Measurements from ENCODE around the gene ICAM3. TPM values are rescaled to one million over a fixed set of nuclear protein-coding genes. Genes with fewer than 3 reads are reported as not detected.

ICAM3 gene
- total RNA-seq, 3 donors from 2014 or later, result 5.9 to 10.1 (median 7.9) TPM

DNA sequence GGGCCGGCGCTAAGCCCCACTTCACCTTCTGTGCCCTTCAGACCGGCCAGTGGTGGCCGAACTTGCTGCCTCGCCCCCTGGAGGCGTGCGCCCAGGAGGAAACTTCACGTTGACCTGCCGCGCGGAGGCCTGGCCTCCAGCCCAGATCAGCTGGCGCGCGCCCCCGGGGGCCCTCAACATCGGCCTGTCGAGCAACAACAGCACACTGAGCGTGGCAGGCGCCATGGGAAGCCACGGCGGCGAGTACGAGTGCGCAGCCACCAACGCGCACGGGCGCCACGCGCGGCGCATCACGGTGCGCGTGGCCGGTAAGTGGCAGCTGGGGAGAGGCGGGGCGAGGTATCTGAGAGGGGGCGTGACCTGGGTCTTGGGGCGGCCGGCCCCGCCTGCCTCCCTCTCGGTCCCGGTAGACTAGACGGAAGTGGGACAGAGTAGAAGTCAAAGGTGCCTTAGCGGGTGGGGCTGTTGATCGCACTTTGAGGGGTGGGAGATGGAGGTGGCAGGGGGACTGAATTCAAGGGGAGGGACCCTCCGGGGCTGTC, 44.0 kb downstream of the ICAM3 start:
- TF ChIP-seq POLR2AphosphoS5 (IDR thresholded peaks at IDR 0.05), result no peak
- peaks cover 20 to 61% of the 10 kb centered on the region in 2 donors for H3K27me3 ChIP-seq
- no peaks in the 10 kb centered on the region for H3K36me3 ChIP-seq
- no peaks in the 10 kb centered on the region for H3K9me3 ChIP-seq
- peaks cover 15 to 23% of the 10 kb centered on the region in 2 donors for H3K4me1 ChIP-seq
- H3K4me3 ChIP-seq, result peak overlapping the region in 2 of 3 donors; percentile 35 to 62
- intact Hi-C loops (cut with DNase I; ENCODE audit: low total_unique reads), result no loop called here
- DNase-seq (ENCODE audit: low spot score in 2 of 2), result no peak
- no peak overlapping the region for H3K27ac ChIP-seq

DNA sequence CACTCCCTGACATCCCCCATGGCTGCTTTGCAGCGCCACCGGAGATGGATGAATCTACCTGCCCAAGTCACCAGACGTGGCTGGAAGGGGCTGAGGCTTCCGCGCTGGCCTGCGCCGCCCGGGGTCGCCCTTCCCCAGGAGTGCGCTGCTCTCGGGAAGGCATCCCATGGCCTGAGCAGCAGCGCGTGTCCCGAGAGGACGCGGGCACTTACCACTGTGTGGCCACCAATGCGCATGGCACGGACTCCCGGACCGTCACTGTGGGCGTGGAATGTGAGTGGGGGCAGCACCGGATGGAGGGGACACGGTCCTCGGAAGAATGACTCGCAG, 45.1 kb downstream of the ICAM3 start:
- H3K4me1 ChIP-seq, result peaks cover 23 to 30% of the 10 kb centered on the region in 2 donors
- H3K4me3 ChIP-seq, result no peak overlapping the region
- DNase-seq (ENCODE audit: low spot score in 2 of 2), result no peak
- H3K9me3 ChIP-seq, result no peaks in the 10 kb centered on the region
- peaks cover 21 to 71% of the 10 kb centered on the region in 2 donors for H3K27me3 ChIP-seq
- intact Hi-C loops (cut with DNase I; ENCODE audit: low total_unique reads), result no loop called here
- no peak overlapping the region for H3K27ac ChIP-seq
- no peaks in the 10 kb centered on the region for H3K36me3 ChIP-seq
- TF ChIP-seq, protein P1, sequence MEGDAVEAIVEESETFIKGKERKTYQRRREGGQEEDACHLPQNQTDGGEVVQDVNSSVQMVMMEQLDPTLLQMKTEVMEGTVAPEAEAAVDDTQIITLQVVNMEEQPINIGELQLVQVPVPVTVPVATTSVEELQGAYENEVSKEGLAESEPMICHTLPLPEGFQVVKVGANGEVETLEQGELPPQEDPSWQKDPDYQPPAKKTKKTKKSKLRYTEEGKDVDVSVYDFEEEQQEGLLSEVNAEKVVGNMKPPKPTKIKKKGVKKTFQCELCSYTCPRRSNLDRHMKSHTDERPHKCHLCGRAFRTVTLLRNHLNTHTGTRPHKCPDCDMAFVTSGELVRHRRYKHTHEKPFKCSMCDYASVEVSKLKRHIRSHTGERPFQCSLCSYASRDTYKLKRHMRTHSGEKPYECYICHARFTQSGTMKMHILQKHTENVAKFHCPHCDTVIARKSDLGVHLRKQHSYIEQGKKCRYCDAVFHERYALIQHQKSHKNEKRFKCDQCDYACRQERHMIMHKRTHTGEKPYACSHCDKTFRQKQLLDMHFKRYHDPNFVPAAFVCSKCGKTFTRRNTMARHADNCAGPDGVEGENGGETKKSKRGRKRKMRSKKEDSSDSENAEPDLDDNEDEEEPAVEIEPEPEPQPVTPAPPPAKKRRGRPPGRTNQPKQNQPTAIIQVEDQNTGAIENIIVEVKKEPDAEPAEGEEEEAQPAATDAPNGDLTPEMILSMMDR (IDR thresholded peaks at IDR 0.05), result no peak
- TF ChIP-seq POLR2AphosphoS5 (IDR thresholded peaks at IDR 0.05) (no peak), POLR2A (IDR thresholded peaks at IDR 0.05) (no peak)

DNA sequence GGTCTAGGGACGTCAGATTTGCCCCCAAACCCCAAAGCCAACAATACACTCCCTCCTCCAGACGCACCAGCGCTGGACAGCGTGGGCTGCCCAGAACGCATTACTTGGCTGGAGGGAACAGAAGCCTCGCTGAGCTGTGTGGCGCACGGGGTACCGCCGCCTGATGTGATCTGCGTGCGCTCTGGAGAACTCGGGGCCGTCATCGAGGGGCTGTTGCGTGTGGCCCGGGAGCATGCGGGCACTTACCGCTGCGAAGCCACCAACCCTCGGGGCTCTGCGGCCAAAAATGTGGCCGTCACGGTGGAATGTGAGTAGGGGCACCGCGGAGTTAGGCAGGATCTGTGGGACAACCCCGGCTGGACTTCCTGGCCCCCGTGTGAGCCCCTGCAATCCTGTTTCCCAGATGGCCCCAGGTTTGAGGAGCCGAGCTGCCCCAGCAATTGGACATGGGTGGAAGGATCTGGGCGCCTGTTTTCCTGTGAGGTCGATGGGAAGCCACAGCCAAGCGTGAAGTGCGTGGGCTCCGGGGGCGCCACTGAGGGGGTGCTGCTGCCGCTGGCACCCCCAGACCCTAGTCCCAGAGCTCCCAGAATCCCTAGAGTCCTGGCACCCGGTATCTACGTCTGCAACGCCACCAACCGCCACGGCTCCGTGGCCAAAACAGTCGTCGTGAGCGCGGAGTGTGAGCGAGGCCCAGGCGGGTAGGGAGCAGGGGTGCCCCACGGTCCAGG, 45.6 kb downstream of the ICAM3 start:
- H3K4me3 ChIP-seq, result peak overlapping the region in 2 of 3 donors; percentile 54 to 72

DNA sequence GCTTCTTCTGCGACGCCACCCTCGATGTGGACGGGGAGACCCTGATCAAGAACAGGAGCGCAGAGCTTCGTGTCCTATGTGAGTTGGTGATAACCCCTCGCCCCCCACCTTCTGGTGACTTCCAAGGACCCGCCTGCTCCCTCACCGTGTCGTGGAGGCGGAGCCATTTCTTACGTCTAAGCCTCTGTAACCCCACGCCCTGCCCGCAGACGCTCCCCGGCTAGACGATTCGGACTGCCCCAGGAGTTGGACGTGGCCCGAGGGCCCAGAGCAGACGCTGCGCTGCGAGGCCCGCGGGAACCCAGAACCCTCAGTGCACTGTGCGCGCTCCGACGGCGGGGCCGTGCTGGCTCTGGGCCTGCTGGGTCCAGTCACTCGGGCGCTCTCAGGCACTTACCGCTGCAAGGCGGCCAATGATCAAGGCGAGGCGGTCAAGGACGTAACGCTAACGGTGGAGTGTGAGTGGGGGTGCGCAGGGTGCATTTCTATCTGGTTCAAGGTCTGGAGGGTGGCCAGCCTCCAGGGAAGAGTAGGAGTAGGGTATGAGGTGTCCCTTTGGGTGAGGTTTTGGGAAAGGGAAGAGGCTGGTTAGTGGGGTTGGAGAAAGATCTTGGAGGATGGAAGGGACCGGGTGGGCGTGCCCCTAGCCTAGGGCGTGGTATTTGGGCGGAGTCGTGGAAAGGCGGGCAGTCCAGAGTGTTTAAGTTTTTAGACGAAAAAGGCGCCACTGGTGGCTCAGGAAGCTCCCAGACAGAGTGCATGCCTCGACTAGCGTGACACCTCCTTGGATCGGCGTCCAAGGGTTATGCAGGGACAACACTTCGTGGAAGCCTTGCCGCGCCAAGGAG, 46.4 kb downstream of the ICAM3 start:
- TF ChIP-seq POLR2AphosphoS5 (IDR thresholded peaks at IDR 0.05) (no peak), POLR2A (IDR thresholded peaks at IDR 0.05) (no peak)
- TF ChIP-seq, protein P1 (IDR thresholded peaks at IDR 0.05), result no peak

More for the DNA sequence above, 45.6 kb downstream of the ICAM3 start:
- Histone ChIP-seq H3K27me3 (peaks cover 24 to 77% of the 10 kb centered on the region in 2 donors), H3K27ac (no peak overlapping the region), H3K9me3 (no peaks in the 10 kb centered on the region), H3K4me1 (peaks cover 27 to 33% of the 10 kb centered on the region in 2 donors), H3K36me3 (no peaks in the 10 kb centered on the region)
- intact Hi-C loops (cut with DNase I; ENCODE audit: low total_unique reads), result no loop called here
- no peak for DNase-seq (ENCODE audit: low spot score in 2 of 2)
- TF ChIP-seq, protein P1 (IDR thresholded peaks at IDR 0.05), result no peak
- no peak for TF ChIP-seq POLR2AphosphoS5 (IDR thresholded peaks at IDR 0.05)
- TF ChIP-seq POLR2A (IDR thresholded peaks at IDR 0.05), result no peak

DNA sequence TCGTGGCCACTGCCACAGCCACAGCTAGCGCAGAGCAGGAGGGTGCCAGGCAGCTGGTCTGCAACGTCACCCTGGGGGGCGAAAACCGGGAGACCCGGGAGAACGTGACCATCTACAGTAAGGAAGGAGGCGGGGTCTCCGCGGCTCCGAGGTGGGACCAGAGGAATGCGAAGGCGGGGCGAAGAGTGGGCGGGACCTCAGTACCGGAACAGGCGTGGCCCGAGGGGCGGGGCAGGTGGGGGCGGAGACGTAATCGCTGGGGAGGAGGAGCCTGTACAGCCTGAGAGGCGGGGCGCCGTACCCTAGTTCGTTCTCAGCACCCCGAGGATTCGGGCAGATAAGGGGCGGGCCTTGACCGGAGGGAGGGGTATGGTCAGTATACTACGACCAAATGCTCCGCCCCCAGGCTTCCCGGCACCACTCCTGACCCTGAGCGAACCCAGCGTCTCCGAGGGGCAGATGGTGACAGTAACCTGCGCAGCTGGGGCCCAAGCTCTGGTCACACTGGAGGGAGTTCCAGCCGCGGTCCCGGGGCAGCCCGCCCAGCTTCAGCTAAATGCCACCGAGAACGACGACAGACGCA, 47.1 kb downstream of the ICAM3 start:
- DNase-seq (ENCODE audit: low spot score in 2 of 2), result peak; percentile 75 to 92
- Histone ChIP-seq H3K4me3 (peak overlapping the region; percentile 26 to 72 (median 54)), H3K4me1 (peaks cover 27 to 33% of the 10 kb centered on the region in 2 donors), H3K27ac (peak overlapping the region; percentile 25 to 52), H3K36me3 (no peaks in the 10 kb centered on the region), H3K9me3 (no peaks in the 10 kb centered on the region), H3K27me3 (peaks cover 24 to 83% of the 10 kb centered on the region in 2 donors)
- intact Hi-C loops (cut with DNase I; ENCODE audit: low total_unique reads), result no loop called here
- TF ChIP-seq, protein P1 (IDR thresholded peaks at IDR 0.05), result no peak
- TF ChIP-seq POLR2A (IDR thresholded peaks at IDR 0.05) (no peak), POLR2AphosphoS5 (IDR thresholded peaks at IDR 0.05) (no peak)

More for the DNA sequence above, 46.4 kb downstream of the ICAM3 start:
- peaks cover 27 to 33% of the 10 kb centered on the region in 2 donors for H3K4me1 ChIP-seq
- peaks cover 24 to 83% of the 10 kb centered on the region in 2 donors for H3K27me3 ChIP-seq
- peak overlapping the region in 2 of 3 donors; percentile 54 to 72 for H3K4me3 ChIP-seq
- intact Hi-C loops (cut with DNase I; ENCODE audit: low total_unique reads), result no loop called here
- peak overlapping the region in 1 of 2 donors; percentile 52 for H3K27ac ChIP-seq
- H3K9me3 ChIP-seq, result no peaks in the 10 kb centered on the region
- no peak for DNase-seq (ENCODE audit: low spot score in 2 of 2)
- H3K36me3 ChIP-seq, result no peaks in the 10 kb centered on the region

Measured in breast epithelium (tissue), 4 donors.